Glutamatergic neuron (in vitro differentiated cells): ENCODE results near the gene RPL32. TPM values are rescaled to one million over a fixed set of nuclear protein-coding genes. Genes with fewer than 3 reads are reported as not detected.

Experiments
- DNase-seq: peaks from one replicate; pipeline ENCODE4 v3.0.0; 2022
- H3K27ac Mint-ChIP-seq: one replicate; pipeline ENCODE4 v1.8.0; 2020; ENCODE audit warnings: mild to moderate bottlenecking, mixed read lengths, inconsistent platforms; ENCODE audit not compliant: unreplicated experiment
- H3K27me3 Mint-ChIP-seq: one replicate; pipeline ENCODE4 v1.8.0; 2020; ENCODE audit warnings: mild to moderate bottlenecking, moderate library complexity, mixed read lengths, inconsistent platforms; ENCODE audit not compliant: unreplicated experiment
- H3K36me3 Mint-ChIP-seq: one replicate; pipeline ENCODE4 v1.8.0; 2020; ENCODE audit warnings: mild to moderate bottlenecking, mixed read lengths, inconsistent platforms; ENCODE audit not compliant: unreplicated experiment
- H3K4me1 Mint-ChIP-seq: one replicate; pipeline ENCODE4 v1.8.0; 2020; ENCODE audit warnings: mild to moderate bottlenecking, low read depth, mixed read lengths, inconsistent platforms; ENCODE audit not compliant: unreplicated experiment
- H3K4me3 Mint-ChIP-seq: one replicate; pipeline ENCODE4 v1.8.0; 2020; ENCODE audit warnings: mild to moderate bottlenecking, mixed read lengths, inconsistent platforms; ENCODE audit not compliant: unreplicated experiment
- H3K9me3 Mint-ChIP-seq: one replicate; pipeline ENCODE4 v1.8.0; 2020; ENCODE audit warnings: mild to moderate bottlenecking, moderate library complexity, mixed read lengths, inconsistent platforms; ENCODE audit not compliant: unreplicated experiment
- CTCF ChIP-seq: fragments of 200-600 bp; sonication (generic); IDR thresholded peaks from one replicate; pipeline ENCODE4 v1.5.0; 2021; ENCODE audit not compliant: partially characterized antibody, unreplicated experiment
- total RNA-seq: library from RNA; stranded (reverse); fragmentation: NEBNext Ultra II Directional; extraction: Animal tissue kit (Norgen Biotek cat#: 25700); gene quantifications from one replicate; pipeline ENCODE4 v1.2.1, GENCODE V29; 2021; ENCODE audit not compliant: unreplicated experiment

RPL32 gene
- total RNA-seq, 1 donor from 2014 or later, result 966 TPM

- H3K4me3 Mint-ChIP-seq, result peak overlapping the region; percentile 32
- H3K27ac Mint-ChIP-seq, result no peak overlapping the region
- H3K36me3 Mint-ChIP-seq, result no peaks in the 10 kb centered on the region
- TF ChIP-seq CTCF, result no peak
- H3K27me3 Mint-ChIP-seq, result peaks cover 6% of the 10 kb centered on the region
- peaks cover 6% of the 10 kb centered on the region for H3K9me3 Mint-ChIP-seq
- H3K4me1 Mint-ChIP-seq, result peaks cover 17% of the 10 kb centered on the region
- DNase-seq, result no peak
Observed at GRCh38 chr3:12837295-12837986, 3.9 kb downstream of the RPL32 start.

DNA sequence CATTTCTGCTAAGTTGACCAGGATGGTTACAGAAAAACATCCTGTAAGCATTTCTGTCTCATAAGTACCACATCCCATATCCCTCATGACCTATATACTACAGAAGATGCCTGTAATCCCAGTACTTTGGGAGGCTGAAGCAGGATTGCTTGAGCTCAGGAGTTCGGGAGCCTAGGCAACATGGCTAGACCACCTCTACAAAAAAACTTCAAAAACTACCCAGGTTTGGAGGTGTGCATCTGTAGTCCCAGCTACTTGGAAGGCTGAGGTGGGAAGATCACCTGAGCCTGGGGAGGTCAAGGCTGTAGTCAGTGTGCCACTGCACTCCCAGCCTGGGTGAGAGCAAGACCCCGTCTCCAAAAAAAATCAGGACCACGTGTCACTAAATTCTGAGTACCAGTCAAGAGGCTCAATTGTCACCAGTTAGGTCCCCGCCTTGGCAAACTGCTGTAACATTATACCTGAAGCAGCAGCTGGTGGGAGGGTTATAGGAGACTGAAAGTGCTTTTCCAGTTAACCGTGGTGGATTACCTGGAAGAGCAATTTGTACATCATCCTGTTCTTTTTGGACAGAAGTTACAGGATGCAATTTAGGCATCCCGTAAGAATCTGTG is 6.2 kb downstream of the RPL32 start:
- Mint-ChIP-seq H3K4me3 (no peak overlapping the region), H3K9me3 (peaks cover 2% of the 10 kb centered on the region), H3K27ac (no peak overlapping the region), H3K4me1 (peaks cover 16% of the 10 kb centered on the region), H3K36me3 (no peaks in the 10 kb centered on the region), H3K27me3 (no peaks in the 10 kb centered on the region)
- DNase-seq, result no peak
- TF ChIP-seq CTCF, result no peak

DNA sequence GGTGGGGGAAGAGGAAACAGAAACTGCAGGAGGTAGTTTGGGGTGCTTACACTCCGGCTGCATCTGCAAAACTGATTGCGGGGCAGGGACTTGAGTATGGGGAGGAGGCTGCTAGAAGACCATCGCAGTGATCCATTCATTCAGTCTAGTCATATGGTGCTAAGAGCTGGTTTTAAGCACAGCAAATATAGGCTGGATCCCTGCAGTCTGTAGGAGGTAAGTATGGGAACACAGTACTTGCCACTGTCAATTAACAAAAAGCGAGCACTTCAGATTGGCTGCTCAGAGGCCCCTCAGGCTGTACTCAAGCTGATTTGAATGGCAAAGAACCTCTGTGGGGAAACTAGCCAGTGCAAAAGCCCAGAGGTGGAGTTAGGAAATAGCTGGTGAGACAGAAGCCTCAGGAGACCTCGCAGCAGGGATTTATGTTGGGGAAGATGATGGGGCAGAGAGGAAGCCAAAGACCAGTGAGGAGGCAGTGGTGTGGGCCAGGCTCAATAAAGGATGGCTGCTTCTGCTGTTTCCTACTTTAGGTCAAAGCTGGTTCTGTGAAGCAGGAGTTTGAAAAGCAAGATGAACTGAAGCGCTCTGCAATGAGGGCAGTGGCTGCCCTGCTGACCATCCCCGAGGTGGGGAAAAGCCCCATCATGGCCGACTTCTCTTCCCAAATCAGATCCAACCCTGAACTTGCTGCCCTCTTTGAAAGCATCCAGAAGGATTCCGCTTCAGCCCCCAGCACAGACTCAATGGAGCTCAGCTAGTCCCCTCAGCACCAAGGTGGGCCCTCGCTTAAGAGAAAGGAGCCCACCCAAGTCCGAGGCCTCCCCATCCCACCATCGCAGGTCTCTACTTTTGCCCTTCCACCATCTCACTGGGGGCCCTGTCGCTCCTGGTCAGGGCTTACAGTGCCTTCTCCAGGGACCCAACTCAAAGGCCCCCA is 7.9 kb downstream of the RPL32 start:
- peaks cover 2% of the 10 kb centered on the region for H3K9me3 Mint-ChIP-seq
- H3K27ac Mint-ChIP-seq, result no peak overlapping the region
- H3K36me3 Mint-ChIP-seq, result no peaks in the 10 kb centered on the region
- DNase-seq, result no peak
- no peak overlapping the region for H3K4me3 Mint-ChIP-seq
- H3K27me3 Mint-ChIP-seq, result no peaks in the 10 kb centered on the region
- peaks cover 6% of the 10 kb centered on the region for H3K4me1 Mint-ChIP-seq
- no peak for TF ChIP-seq CTCF

DNA sequence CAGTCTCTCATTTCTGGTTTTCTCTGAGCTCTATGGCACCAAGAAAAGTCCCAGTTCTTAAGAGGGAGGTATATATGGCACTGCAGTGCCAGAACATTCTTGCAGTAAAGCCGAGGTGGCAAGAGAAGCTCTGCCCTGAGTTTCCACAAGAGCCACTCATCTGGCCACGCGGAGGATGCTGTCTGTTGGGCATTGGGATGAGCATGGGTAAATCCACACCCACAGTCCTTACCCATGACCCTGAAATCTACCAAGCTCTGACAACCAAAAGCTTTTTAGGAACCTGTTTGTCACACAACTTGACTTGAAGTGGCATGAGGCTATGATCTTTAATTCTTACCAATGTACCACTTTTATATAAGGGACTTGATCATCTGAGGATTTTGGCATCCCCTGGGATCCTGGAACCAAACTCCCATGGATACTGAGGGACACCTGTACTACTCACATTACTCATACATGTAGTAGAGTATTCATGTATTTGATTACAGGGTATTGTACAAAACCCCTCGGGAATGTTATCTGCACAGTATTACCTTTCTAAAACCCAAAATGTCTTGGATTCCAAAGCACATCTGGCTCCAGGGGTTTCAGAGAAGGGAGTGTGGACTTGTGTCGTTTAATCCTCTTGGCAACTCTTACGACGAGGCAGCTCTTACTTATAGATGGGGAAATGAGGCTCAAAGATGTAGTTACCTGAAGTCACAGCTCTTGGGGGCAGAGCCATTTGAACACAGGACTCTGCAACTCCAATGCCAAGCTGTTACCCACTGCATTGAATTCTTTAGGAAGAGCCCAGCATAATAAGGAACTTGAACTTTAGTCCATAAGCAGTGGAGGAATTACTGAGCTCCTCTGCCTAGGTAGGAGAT is 8.8 kb downstream of the RPL32 start:
- no peaks in the 10 kb centered on the region for H3K27me3 Mint-ChIP-seq
- H3K4me3 Mint-ChIP-seq, result no peak overlapping the region
- peaks cover 2% of the 10 kb centered on the region for H3K9me3 Mint-ChIP-seq
- H3K27ac Mint-ChIP-seq, result no peak overlapping the region
- H3K4me1 Mint-ChIP-seq, result peaks cover 4% of the 10 kb centered on the region
- TF ChIP-seq CTCF, result no peak
- DNase-seq, result no peak
- no peaks in the 10 kb centered on the region for H3K36me3 Mint-ChIP-seq
